Measurements from ENCODE around the gene TMEM236.
"Not testable (repeated sequence)": the region's sequence is repeated elsewhere in the genome, so short reads cannot be mapped to it uniquely, and the experiment has no call there.

Gene TMEM236, protein sequence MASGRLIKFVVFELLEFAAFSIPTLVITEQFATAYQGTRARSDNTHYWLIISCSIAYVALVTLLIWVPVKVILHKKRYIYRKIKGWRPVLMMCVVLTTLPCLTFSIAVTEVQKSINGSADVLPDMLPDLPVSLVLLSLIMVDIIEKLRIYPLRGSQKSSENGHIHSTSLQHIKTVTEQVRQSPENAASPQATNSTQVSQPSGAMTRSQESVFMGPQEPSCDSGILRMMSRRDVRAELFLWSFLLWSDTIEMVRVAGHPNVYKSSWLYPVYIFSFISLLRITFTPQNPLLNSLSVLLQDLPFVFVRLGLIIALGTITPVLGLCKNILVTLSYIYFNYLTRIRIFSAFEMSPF

GRCh38 chr10:17751781-17752445 is at the start of gene TMEM236:
Gene TMEM236 (plus strand): TSS chr10:17752201. CDS start chr10:17752296, 95 bp downstream.
- DNase-seq (ENCODE audit: low spot score): no peak

DNA sequence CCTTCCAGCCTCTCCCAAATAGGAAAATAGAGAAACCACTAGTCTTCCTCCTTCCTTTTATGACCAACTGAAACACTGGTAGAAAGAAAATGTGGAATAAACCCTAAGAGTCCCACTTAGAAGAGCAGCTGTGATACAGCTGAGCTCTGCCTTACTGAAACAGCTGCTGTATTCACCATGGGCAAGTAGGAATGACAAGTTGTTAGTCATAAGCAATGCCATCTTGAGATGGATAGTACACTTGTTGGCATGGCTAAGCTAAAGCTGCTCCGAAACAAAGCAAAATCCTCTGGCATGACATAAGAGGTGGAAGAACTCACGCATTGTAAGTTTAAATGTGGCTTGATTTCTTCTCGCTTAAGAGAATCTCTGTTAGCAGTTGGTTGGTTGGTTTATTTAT is 48.3 kb upstream of the TMEM236 start:
- no peak for DNase-seq (ENCODE audit: low spot score)

- no peak for DNase-seq (ENCODE audit: low spot score)
These were observed 43.2 kb upstream of the TMEM236 start for GRCh38 chr10:17708821-17709220.

- no peak for DNase-seq (ENCODE audit: low spot score)
These were observed 42.5 kb upstream of the TMEM236 start for GRCh38 chr10:17709492-17709891.

GRCh38 chr10:17710181-17710580 is 41.8 kb upstream of the TMEM236 start:
- no peak for DNase-seq (ENCODE audit: low spot score)

GRCh38 chr10:17712053-17712452 is 39.9 kb upstream of the TMEM236 start:
- DNase-seq (ENCODE audit: low spot score): no peak

GRCh38 chr10:17712717-17713471 is 39.1 kb upstream of the TMEM236 start:
- no peak for DNase-seq (ENCODE audit: low spot score)

GRCh38 chr10:17713758-17714157 is 38.2 kb upstream of the TMEM236 start:
- no peak for DNase-seq (ENCODE audit: low spot score)

DNA sequence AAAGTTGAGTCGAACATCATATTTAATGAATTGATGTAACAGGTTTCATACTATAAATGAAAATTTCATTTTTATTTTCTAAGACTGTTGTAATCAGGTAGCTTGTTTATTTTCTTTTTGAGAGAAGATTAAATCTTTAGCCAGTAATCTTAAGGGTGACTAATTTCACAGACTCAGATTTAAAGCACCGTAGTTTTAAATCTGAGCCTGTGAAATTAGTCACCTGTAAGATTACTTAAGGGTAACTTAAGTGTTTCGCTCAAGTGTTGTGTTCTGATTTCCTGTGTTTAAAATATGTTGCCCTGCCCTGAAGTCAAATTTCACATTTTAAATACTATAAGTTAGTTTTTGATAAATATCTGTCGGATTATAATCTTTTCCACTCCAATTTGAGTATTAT is 35.8 kb upstream of the TMEM236 start:
- DNase-seq (ENCODE audit: low spot score): no peak

GRCh38 chr10:17722317-17723014 is 29.5 kb upstream of the TMEM236 start:
- not testable (repeated sequence) for DNase-seq (ENCODE audit: low spot score)

- DNase-seq (ENCODE audit: low spot score): no peak
These were observed 26.3 kb upstream of the TMEM236 start for GRCh38 chr10:17725703-17726102.

- no peak for DNase-seq (ENCODE audit: low spot score)
These were observed 22.4 kb upstream of the TMEM236 start for GRCh38 chr10:17729630-17730029.

GRCh38 chr10:17730667-17731066 is 21.3 kb upstream of the TMEM236 start:
- no peak for DNase-seq (ENCODE audit: low spot score)

DNA sequence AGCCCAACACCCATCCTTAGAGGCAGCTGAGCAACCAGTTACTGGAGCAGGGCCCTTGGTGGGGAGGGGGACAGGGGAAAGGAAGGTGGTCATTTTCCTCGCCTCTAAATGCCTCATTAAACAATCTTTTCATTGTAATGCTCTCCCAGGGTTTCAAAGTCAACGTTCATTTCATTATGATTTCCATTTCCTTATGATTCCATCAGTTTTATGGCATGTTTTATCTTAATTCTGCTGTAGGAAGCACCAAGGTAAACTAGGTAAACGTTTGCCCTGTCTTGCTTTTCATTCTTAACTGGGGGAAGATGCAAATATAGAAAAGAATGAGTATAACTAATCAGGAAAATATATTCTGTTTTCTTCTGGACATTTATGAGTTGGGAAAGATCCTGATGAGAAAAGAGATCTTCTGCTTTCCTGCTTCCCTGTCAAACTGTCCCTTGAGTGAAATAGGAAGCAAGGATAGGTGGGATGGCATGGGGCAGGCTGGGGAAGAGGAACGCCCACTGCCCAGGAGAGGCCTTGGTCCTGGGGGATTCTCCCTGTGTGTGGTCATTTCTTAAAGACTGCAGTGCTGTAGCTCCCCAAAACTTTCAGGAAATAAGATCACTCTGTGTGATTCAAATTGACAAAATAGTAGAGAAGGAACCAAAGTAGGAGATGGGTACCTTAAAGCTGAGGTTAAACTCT is 20.5 kb upstream of the TMEM236 start:
- no peak for DNase-seq (ENCODE audit: low spot score)

GRCh38 chr10:17733620-17734019 is 18.4 kb upstream of the TMEM236 start:
- DNase-seq (ENCODE audit: low spot score): no peak

DNA sequence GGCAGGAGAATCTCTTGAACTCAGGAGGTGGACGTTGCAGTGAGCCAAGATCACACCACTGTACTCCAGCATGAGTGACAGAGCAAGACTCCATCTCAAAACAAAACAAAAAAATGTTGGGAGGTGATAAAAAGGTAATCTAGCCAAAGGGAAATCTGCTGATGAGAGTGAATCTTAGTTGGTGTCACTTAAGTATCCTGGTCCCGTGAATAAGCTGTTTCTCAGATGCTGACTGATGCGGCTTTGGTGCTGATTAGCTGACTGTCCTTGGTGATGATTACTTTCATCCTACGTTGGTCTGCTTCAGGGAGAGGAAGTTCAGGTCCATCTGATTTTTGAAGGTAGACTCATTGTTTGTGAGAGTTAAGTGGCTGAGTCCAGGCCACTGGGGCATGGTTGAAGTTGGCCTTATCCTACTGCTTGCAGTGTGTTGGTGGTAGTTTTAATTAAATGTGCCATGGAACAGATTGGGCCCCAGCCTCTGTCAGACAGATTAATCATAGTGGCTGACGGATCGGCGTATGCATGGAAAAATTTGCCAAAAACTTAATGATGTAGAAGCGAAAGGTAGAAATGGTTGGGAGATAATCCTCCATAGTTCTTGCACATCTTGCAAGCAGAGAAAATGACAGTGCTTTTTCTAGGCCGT is 17.4 kb upstream of the TMEM236 start:
- no peak for DNase-seq (ENCODE audit: low spot score)

DNA sequence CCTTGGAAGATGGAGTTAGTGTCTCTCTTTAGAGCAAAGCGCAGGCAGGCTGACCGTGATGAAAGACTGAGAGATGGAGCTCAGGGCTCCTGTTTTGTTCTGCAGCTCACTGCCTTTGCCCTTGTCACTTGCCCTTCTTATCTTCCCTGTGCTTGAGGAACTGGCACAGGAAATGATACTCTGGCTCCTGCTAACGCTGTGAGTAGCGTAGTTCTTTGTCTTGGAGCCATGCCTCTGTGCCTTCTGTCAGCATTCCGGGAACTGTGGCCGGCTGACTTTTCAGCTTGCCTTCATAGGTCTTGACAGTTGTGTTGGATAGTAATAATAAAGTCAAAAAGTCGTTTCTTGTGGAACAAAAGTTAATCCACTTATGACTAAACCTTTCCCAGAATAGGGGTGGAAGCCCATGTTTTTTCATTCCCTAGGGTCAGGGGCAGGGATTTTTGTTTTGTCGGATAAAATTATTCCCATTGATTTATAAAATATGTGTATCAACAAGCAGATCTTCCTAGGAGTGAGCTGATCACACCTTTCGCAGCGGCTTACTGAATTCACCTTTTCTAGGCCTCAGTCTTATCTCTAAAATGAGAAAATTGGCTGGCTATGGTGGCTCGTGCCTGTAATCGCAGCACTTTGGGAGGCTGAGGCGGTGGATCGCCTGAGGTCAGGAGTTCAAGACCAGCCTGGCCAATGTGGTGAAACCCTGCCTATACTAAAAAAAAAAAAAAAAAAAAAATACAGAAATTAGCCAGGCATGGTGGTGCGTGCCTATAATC is 16.6 kb upstream of the TMEM236 start:
- DNase-seq (ENCODE audit: low spot score): no peak

- DNase-seq (ENCODE audit: low spot score): no peak
These were observed 15.8 kb upstream of the TMEM236 start for GRCh38 chr10:17736223-17736622.

- peak; percentile 24 for DNase-seq (ENCODE audit: low spot score)
These were observed 14.7 kb upstream of the TMEM236 start for GRCh38 chr10:17737027-17737965.

Data from AG08396 (cell line).